Measurements from ENCODE around the gene DENND1A. TPM values are rescaled to one million over a fixed set of nuclear protein-coding genes. Genes with fewer than 3 reads are reported as not detected.

The DENND1A gene
- total and polyA plus RNA-seq, 2 of the 13 experiments (the other 11 are each of a cell fraction or from before 2014, with no cell fraction given), result 14.8 to 30.1 TPM

DNA sequence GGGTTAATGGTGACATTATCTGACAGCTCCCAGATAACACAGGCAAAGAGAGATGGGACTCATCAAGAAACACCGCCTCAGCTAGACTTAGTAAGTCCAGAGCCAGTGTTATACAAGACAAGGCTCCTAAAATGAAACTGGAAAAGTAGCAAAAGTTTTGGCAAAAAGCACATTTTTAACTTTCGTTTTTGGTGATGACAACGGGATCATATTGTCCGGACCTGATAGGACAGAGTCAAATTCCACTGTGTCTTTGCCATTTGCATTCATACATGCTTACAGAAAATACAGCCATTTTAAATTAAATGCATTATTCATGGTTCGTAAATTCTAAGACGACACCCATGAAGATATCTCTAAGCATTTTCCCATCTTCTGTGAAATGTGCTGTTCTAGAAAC is 421.9 kb downstream of the DENND1A start:
- intact Hi-C loops (cut with micrococcal nuclease; ENCODE audit: unreplicated experiment) (no loop called here), in situ Hi-C loops (cut with HindIII; ENCODE audit: extremely low pct_ligation_motif_present, low pct_unique_long_range_greater_than_20kb) (loop anchor here (10.0 kb wide), 1 partner anchor 103 kb away; no protein-coding TSS in a partner anchor)
- H3K27ac ChIP-seq (ENCODE audit: extremely low read length, insufficient read depth, low read length), result no peak overlapping the region
- H3K27me3 ChIP-seq (ENCODE audit: control insufficient read depth in 1 of 2, insufficient read depth in 2 of 2, low read length in 2 of 2), result no peaks in the 10 kb centered on the region
- TF ChIP-seq SOX5 (CRISPR knock-in tag; IDR thresholded peaks at IDR 0.05; ENCODE audit: borderline replicate concordance) (no peak), ZNF12 (CRISPR knock-in tag; IDR thresholded peaks at IDR 0.05) (no peak), FOXM1 (CRISPR knock-in tag; IDR thresholded peaks at IDR 0.05) (no peak), DPF2 (CRISPR knock-in tag; IDR thresholded peaks at IDR 0.05; ENCODE audit: borderline replicate concordance, low read depth) (no peak), SALL2 (CRISPR knock-in tag; IDR thresholded peaks at IDR 0.05) (no peak), FOXC1 (CRISPR knock-in tag; IDR thresholded peaks at IDR 0.05; ENCODE audit: borderline replicate concordance) (no peak), ZNF362 (CRISPR knock-in tag; IDR thresholded peaks at IDR 0.05; ENCODE audit: borderline replicate concordance) (no peak), TMF1 (CRISPR knock-in tag; IDR thresholded peaks at IDR 0.05; ENCODE audit: low read depth) (no peak), ZNF549 (CRISPR knock-in tag; IDR thresholded peaks at IDR 0.05) (no peak)
- TF ChIP-seq, protein P1, sequence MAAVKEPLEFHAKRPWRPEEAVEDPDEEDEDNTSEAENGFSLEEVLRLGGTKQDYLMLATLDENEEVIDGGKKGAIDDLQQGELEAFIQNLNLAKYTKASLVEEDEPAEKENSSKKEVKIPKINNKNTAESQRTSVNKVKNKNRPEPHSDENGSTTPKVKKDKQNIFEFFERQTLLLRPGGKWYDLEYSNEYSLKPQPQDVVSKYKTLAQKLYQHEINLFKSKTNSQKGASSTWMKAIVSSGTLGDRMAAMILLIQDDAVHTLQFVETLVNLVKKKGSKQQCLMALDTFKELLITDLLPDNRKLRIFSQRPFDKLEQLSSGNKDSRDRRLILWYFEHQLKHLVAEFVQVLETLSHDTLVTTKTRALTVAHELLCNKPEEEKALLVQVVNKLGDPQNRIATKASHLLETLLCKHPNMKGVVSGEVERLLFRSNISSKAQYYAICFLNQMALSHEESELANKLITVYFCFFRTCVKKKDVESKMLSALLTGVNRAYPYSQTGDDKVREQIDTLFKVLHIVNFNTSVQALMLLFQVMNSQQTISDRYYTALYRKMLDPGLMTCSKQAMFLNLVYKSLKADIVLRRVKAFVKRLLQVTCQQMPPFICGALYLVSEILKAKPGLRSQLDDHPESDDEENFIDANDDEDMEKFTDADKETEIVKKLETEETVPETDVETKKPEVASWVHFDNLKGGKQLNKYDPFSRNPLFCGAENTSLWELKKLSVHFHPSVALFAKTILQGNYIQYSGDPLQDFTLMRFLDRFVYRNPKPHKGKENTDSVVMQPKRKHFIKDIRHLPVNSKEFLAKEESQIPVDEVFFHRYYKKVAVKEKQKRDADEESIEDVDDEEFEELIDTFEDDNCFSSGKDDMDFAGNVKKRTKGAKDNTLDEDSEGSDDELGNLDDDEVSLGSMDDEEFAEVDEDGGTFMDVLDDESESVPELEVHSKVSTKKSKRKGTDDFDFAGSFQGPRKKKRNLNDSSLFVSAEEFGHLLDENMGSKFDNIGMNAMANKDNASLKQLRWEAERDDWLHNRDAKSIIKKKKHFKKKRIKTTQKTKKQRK (IDR thresholded peaks at IDR 0.05; ENCODE audit: low read length), result no peak
- ChIA-PET POLR2A (no interaction called here), CTCF (ENCODE audit: low intra/inter-chr PET ratio, low total read pairs) (no interaction called here)
- no peaks in the 10 kb centered on the region for H3K9me3 ChIP-seq (ENCODE audit: low read length)
- no peaks in the 10 kb centered on the region for H3K79me2 ChIP-seq (ENCODE audit: insufficient read depth, low read length)
- FAIRE-seq (no peak), DNase-seq (ENCODE audit: low spot score) (no peak), ATAC-seq (no peak)
- H2AFZ ChIP-seq (ENCODE audit: low read length), result no peak overlapping the region
- H3K4me2 ChIP-seq (ENCODE audit: low read depth, low read length), result no peak overlapping the region
- BruUV-seq (replicated peaks), result no TSS peak
- no peak overlapping the region for H3K9ac ChIP-seq (ENCODE audit: insufficient read depth, low read depth, low read length)
- 90% methylated on average over 6 of the region's 6 CpGs for WGBS (ENCODE audit: low lambda C conversion rate)
- H4K20me1 ChIP-seq (ENCODE audit: insufficient read depth, low read length), result no peaks in the 10 kb centered on the region
- H3K4me3 ChIP-seq (replicated peaks in 1 of 3; ENCODE audit: insufficient read depth in 1 of 3, low read depth in 2 of 3, low read length in 3 of 3), result no peak overlapping the region
- H3K4me1 ChIP-seq (ENCODE audit: insufficient read depth, low read length), result no peaks in the 10 kb centered on the region
- peaks cover 2 to 8% of the 10 kb centered on the region in 2 experiments; a peak in 3 of 5 replicates for H3K36me3 ChIP-seq (replicated peaks in 1 of 2; ENCODE audit: control insufficient read depth in 1 of 2, insufficient read depth in 2 of 2, low read length in 2 of 2)
